Measurements from ENCODE around the gene PPP6R2.

Gene PPP6R2

GRCh38 chr22:50422046-50422445 lies 78.9 kb downstream of the PPP6R2 start:
- no peak for TF ChIP-seq ZBTB7A (IDR thresholded peaks at IDR 0.05; ENCODE audit: low read depth)
- TF ChIP-seq, protein P1, sequence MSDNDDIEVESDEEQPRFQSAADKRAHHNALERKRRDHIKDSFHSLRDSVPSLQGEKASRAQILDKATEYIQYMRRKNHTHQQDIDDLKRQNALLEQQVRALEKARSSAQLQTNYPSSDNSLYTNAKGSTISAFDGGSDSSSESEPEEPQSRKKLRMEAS (IDR thresholded peaks at IDR 0.05), result no peak
- no peak for TF ChIP-seq CEBPB (IDR thresholded peaks at IDR 0.05)
- TF ChIP-seq, protein P2, sequence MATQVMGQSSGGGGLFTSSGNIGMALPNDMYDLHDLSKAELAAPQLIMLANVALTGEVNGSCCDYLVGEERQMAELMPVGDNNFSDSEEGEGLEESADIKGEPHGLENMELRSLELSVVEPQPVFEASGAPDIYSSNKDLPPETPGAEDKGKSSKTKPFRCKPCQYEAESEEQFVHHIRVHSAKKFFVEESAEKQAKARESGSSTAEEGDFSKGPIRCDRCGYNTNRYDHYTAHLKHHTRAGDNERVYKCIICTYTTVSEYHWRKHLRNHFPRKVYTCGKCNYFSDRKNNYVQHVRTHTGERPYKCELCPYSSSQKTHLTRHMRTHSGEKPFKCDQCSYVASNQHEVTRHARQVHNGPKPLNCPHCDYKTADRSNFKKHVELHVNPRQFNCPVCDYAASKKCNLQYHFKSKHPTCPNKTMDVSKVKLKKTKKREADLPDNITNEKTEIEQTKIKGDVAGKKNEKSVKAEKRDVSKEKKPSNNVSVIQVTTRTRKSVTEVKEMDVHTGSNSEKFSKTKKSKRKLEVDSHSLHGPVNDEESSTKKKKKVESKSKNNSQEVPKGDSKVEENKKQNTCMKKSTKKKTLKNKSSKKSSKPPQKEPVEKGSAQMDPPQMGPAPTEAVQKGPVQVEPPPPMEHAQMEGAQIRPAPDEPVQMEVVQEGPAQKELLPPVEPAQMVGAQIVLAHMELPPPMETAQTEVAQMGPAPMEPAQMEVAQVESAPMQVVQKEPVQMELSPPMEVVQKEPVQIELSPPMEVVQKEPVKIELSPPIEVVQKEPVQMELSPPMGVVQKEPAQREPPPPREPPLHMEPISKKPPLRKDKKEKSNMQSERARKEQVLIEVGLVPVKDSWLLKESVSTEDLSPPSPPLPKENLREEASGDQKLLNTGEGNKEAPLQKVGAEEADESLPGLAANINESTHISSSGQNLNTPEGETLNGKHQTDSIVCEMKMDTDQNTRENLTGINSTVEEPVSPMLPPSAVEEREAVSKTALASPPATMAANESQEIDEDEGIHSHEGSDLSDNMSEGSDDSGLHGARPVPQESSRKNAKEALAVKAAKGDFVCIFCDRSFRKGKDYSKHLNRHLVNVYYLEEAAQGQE (IDR thresholded peaks at IDR 0.05; ENCODE audit: low read depth), result no peak
- TF ChIP-seq YY1 (IDR thresholded peaks at IDR 0.05; ENCODE audit: low read depth), result no peak
- no peak for TF ChIP-seq TAF1 (IDR thresholded peaks at IDR 0.05; ENCODE audit: low read depth)
- TF ChIP-seq CREB1 (IDR thresholded peaks at IDR 0.05; ENCODE audit: low read depth), result no peak
- TF ChIP-seq, protein P3, sequence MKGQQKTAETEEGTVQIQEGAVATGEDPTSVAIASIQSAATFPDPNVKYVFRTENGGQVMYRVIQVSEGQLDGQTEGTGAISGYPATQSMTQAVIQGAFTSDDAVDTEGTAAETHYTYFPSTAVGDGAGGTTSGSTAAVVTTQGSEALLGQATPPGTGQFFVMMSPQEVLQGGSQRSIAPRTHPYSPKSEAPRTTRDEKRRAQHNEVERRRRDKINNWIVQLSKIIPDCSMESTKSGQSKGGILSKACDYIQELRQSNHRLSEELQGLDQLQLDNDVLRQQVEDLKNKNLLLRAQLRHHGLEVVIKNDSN (IDR thresholded peaks at IDR 0.05), result no peak
- no peak for TF ChIP-seq TCF12 (IDR thresholded peaks at IDR 0.05; ENCODE audit: low read depth)
- TF ChIP-seq EP300 (IDR thresholded peaks at IDR 0.05; ENCODE audit: borderline replicate concordance), result no peak
- no peak for TF ChIP-seq RAD21 (IDR thresholded peaks at IDR 0.05; ENCODE audit: low read depth)
- TF ChIP-seq TEAD4 (IDR thresholded peaks at IDR 0.05), result no peak
- TF ChIP-seq EGR1 (IDR thresholded peaks at IDR 0.05), result no peak

- TF ChIP-seq, protein P3 (IDR thresholded peaks at IDR 0.05), result no peak
- TF ChIP-seq TAF1 (IDR thresholded peaks at IDR 0.05; ENCODE audit: low read depth) (no peak), EGR1 (IDR thresholded peaks at IDR 0.05) (no peak), YY1 (IDR thresholded peaks at IDR 0.05; ENCODE audit: low read depth) (no peak), TEAD4 (IDR thresholded peaks at IDR 0.05) (no peak), CREB1 (IDR thresholded peaks at IDR 0.05; ENCODE audit: low read depth) (no peak), ZBTB7A (IDR thresholded peaks at IDR 0.05; ENCODE audit: low read depth) (no peak), CEBPB (IDR thresholded peaks at IDR 0.05) (no peak), FOXM1 (IDR thresholded peaks at IDR 0.05; ENCODE audit: borderline replicate concordance, low read depth) (no peak), EP300 (IDR thresholded peaks at IDR 0.05; ENCODE audit: borderline replicate concordance) (no peak)
- TF ChIP-seq, protein P1 (IDR thresholded peaks at IDR 0.05), result no peak
- TF ChIP-seq, protein P2 (IDR thresholded peaks at IDR 0.05; ENCODE audit: low read depth), result no peak
Observed at GRCh38 chr22:50422961-50423815, 80.1 kb downstream of the PPP6R2 start.

- TF ChIP-seq RAD21 (IDR thresholded peaks at IDR 0.05; ENCODE audit: low read depth) (no peak), CEBPB (IDR thresholded peaks at IDR 0.05) (no peak), TCF12 (IDR thresholded peaks at IDR 0.05; ENCODE audit: low read depth) (no peak), TEAD4 (IDR thresholded peaks at IDR 0.05) (no peak), YY1 (IDR thresholded peaks at IDR 0.05; ENCODE audit: low read depth) (no peak), NFIC (IDR thresholded peaks at IDR 0.05) (no peak)
- TF ChIP-seq, protein P1 (IDR thresholded peaks at IDR 0.05), result no peak
- TF ChIP-seq, protein P2 (IDR thresholded peaks at IDR 0.05; ENCODE audit: low read depth), result no peak
Observed at GRCh38 chr22:50423956-50424355, 80.8 kb downstream of the PPP6R2 start.
